HepG2 (cell line): ENCODE results near the gene SMIM13. TPM values are rescaled to one million over a fixed set of nuclear protein-coding genes. Genes with fewer than 3 reads are reported as not detected.

ENCODE experiments used
- ATAC-seq: fragments of 200-7000 bp; cut with Tn5 transposase; 3 replicates; pipeline ENCODE4 v1.9.1; 2020; ENCODE audit warnings: mild to moderate bottlenecking, moderate library complexity
- BruUV-seq: library from RNA; stranded (reverse); fragments of 400-500 nt; replicated peaks from 2 replicates; lab custom pipeline; 2021; lab: Mats Ljungman, UMichigan
- CTCF ChIA-PET: fragments of 300-600 bp; formaldehyde crosslinking; extraction: SDS; loops from one replicate; lab custom pipeline; 2021; ENCODE audit warnings: low total read pairs, inconsistent platforms, low intra/inter-chr PET ratio; lab: Yijun Ruan, JAX
- POLR2A ChIA-PET: fragments of 350-600 bp; sonication (Branson Sonifier 250); formaldehyde crosslinking; loops from one replicate; lab custom pipeline; 2020; ENCODE audit warnings: antibody characterized with exemption, inconsistent platforms; lab: Yijun Ruan, JAX
- DNase-seq: peaks from one replicate; pipeline ENCODE4 v3.0.0-alpha.2; 2015; ENCODE audit warnings: low spot score
- FAIRE-seq: peaks from 3 replicates; lab custom pipeline; 2011; peaks lifted over from hg19 to GRCh38; lab: Jason Lieb, UNC
- H2AFZ ChIP-seq: one replicate; pipeline ENCODE4 v1.6.1; 2011; ENCODE audit warnings: low read length, inconsistent platforms
- H3K27ac ChIP-seq: fragments of 300-600 bp; 3 replicates; pipeline ENCODE4 v1.8.0; 2011; ENCODE audit warnings: mixed run types, mild to moderate bottlenecking, mixed read lengths, low read length, inconsistent platforms; ENCODE audit not compliant: insufficient read depth; ENCODE audit errors: extremely low read length
- H3K27me3 ChIP-seq, 2 experiments: fragments of 200-600 bp in 1 of 2; 2 replicates in 1 of 2; 3 replicates in 1 of 2; pipeline versions ENCODE4 v1.6.0 to v1.8.0; 2011; ENCODE audit warnings: low read length in 2 of 2, mild to moderate bottlenecking in 2 of 2, moderate library complexity in 2 of 2, inconsistent platforms in 1 of 2; ENCODE audit not compliant: insufficient read depth in 2 of 2, control insufficient read depth in 1 of 2
- H3K36me3 ChIP-seq, 2 experiments: fragments of 200-600 bp in 1 of 2; replicated peaks in 1 of 2; 2 replicates in 1 of 2; 3 replicates in 1 of 2; pipeline versions ENCODE4 v1.5.1 to v1.8.0; 2011; ENCODE audit warnings: low read length in 2 of 2, inconsistent platforms in 1 of 2; ENCODE audit not compliant: insufficient read depth in 2 of 2, control insufficient read depth in 1 of 2
- H3K4me1 ChIP-seq: 2 replicates; pipeline ENCODE4 v1.5.1; 2012; ENCODE audit warnings: low read length, inconsistent platforms; ENCODE audit not compliant: insufficient read depth
- H3K4me2 ChIP-seq: 2 replicates; pipeline ENCODE4 v1.6.0; 2011; ENCODE audit warnings: low read depth, low read length, inconsistent platforms
- H3K4me3 ChIP-seq, 3 experiments: fragments of 200-600 bp in 1 of 3; sonication (generic), shearing (Covaris generic) in 1 of 3; replicated peaks in 1 of 3; 2 replicates each; pipeline ENCODE4 v1.5.1; 2011 to 2016; ENCODE audit warnings: low read length in 3 of 3, inconsistent platforms in 2 of 3, low read depth in 2 of 3, mild to moderate bottlenecking in 2 of 3, control low read depth in 1 of 3, mixed read lengths in 1 of 3; ENCODE audit not compliant: insufficient read depth in 1 of 3
- H3K79me2 ChIP-seq: one replicate; pipeline ENCODE4 v1.6.1; 2011; ENCODE audit warnings: low read length, inconsistent platforms; ENCODE audit not compliant: insufficient read depth
- H3K9ac ChIP-seq: 2 replicates; pipeline ENCODE4 v1.6.0; 2011; ENCODE audit warnings: mild to moderate bottlenecking, low read depth, low read length, inconsistent platforms; ENCODE audit not compliant: insufficient read depth
- H3K9me3 ChIP-seq: 2 replicates; pipeline ENCODE4 v1.5.1; 2012; ENCODE audit warnings: mild to moderate bottlenecking, low read length
- H4K20me1 ChIP-seq: 2 replicates; pipeline ENCODE4 v1.6.0; 2011; ENCODE audit warnings: inconsistent platforms, mild to moderate bottlenecking, low read length, moderate library complexity; ENCODE audit not compliant: insufficient read depth
- ATF3 ChIP-seq: sonication (generic); formaldehyde crosslinking; IDR thresholded peaks from 2 replicates; pipeline ENCODE4 v1.4.0; 2020; ENCODE audit warnings: missing genetic modification reagents
- CHCHD3 ChIP-seq: sonication (generic); formaldehyde crosslinking; IDR thresholded peaks from 2 replicates; pipeline ENCODE4 v1.8.0; 2022; ENCODE audit warnings: mild to moderate bottlenecking, missing genetic modification reagents, moderate library complexity
- FOXP1 ChIP-seq, 2 experiments: fragments of 450-650 bp in 1 of 2; IDR thresholded peaks; 2 replicates each; pipeline ENCODE4 v1.6.1; 2017 to 2018; ENCODE audit warnings: antibody characterized with exemption in 1 of 2
- GATAD2A ChIP-seq: IDR thresholded peaks from 2 replicates; pipeline ENCODE4 v1.6.1; 2016
- HNF1A ChIP-seq, 2 experiments: sonication (generic) in 1 of 2; formaldehyde crosslinking in 1 of 2; IDR thresholded peaks; 2 replicates each; pipeline versions ENCODE4 v1.4.0 to v1.6.1; 2016 to 2020; ENCODE audit warnings: borderline replicate concordance in 1 of 2, low read depth in 1 of 2, mild to moderate bottlenecking in 1 of 2, missing genetic modification reagents in 1 of 2
- JUN ChIP-seq: sonication (generic); formaldehyde crosslinking; IDR thresholded peaks from 2 replicates; pipeline ENCODE4 v1.4.0; 2020; ENCODE audit warnings: mild to moderate bottlenecking, missing genetic modification reagents
- JUNB ChIP-seq: sonication (generic); formaldehyde crosslinking; IDR thresholded peaks from 2 replicates; pipeline ENCODE4 v1.8.0; 2022; ENCODE audit warnings: missing genetic modification reagents, mild to moderate bottlenecking, borderline replicate concordance
- MEIS2 ChIP-seq: sonication (generic); formaldehyde crosslinking; IDR thresholded peaks from 2 replicates; pipeline ENCODE4 v1.9.0; 2021; ENCODE audit warnings: mild to moderate bottlenecking, missing genetic modification reagents
- SNAPC4 ChIP-seq: sonication (generic); formaldehyde crosslinking; IDR thresholded peaks from 2 replicates; pipeline ENCODE4 v1.4.0; 2020; ENCODE audit warnings: mild to moderate bottlenecking, missing genetic modification reagents
- TMF1 ChIP-seq: sonication (generic); formaldehyde crosslinking; IDR thresholded peaks from 2 replicates; pipeline ENCODE4 v1.8.1; 2022; ENCODE audit warnings: low read depth, missing genetic modification reagents
- TP53 ChIP-seq: sonication (generic); formaldehyde crosslinking; conservative IDR thresholded peaks from 2 replicates; pipeline ENCODE4 v1.4.0; 2020; ENCODE audit warnings: missing genetic modification reagents
- ZNF513 ChIP-seq: sonication (generic); formaldehyde crosslinking; conservative IDR thresholded peaks from 2 replicates; pipeline ENCODE4 v1.5.0; 2020; ENCODE audit warnings: missing genetic modification reagents
- WGBS: methylation state at CpG from one replicate; pipeline ENCODE4 v1.1.6; 2017; ENCODE audit warnings: low lambda C conversion rate; 5-methylcytosine and 5-hydroxymethylcytosine counted together
- in situ Hi-C: cut with HindIII; loops from 2 replicates; pipeline ENCODE4 v1.10.0; 2017; ENCODE audit warnings: low pct_unique_long_range_greater_than_20kb; ENCODE audit not compliant: extremely low pct_ligation_motif_present
- intact Hi-C: fragments of 100-400 bp; cut with micrococcal nuclease; formaldehyde crosslinking; loops from one replicate; pipeline ENCODE4 v1.10.0; 2022; ENCODE audit not compliant: unreplicated experiment
- polyA plus RNA-seq, 8 experiments: library from polyadenylated mRNA; depleted of rRNA in 3 of 8; stranded (reverse) in 7 of 8; unstranded in 1 of 8; fragments of >200 nt; fragmentation: Illumina TruSeq in 4 of 8; extraction: Trizol in 4 of 8; gene quantifications; 2 replicates each; pipeline versions ENCODE4 v1.2.1 to v1.2.3, GENCODE V29; 2011 to 2016; ENCODE audit warnings: low read depth in 4 of 8, missing spikeins in 1 of 8, mixed read lengths in 1 of 8; ENCODE audit not compliant: insufficient read depth in 1 of 8
- total RNA-seq, 5 experiments: library from RNA; depleted of rRNA; stranded (reverse); fragments of >200 nt; fragmentation: Illumina TruSeq; extraction: Trizol; gene quantifications; 2 replicates each; pipeline ENCODE4 v1.2.3, GENCODE V29; 2016; ENCODE audit warnings: low read depth in 1 of 5

SMIM13 gene
- total and polyA plus RNA-seq, 2 of the 13 experiments (the other 11 are each of a cell fraction or from before 2014, with no cell fraction given), result 2.7 to 10.2 TPM

GRCh38 chr6:11055127-11055627 is 38.5 kb upstream of the SMIM13 start:
- intact Hi-C loops, result no loop called here
- Histone ChIP-seq H3K27me3 (no peaks in the 10 kb centered on the region), H3K4me2 (peak overlapping the region; percentile 32; the same call in 1 of the 2 replicates), H3K36me3 (no peaks in the 10 kb centered on the region), H2AFZ (no peak overlapping the region), H3K9ac (no peak overlapping the region), H3K4me1 (peaks cover 44% of the 10 kb centered on the region), H4K20me1 (no peaks in the 10 kb centered on the region), H3K79me2 (no peaks in the 10 kb centered on the region), H3K27ac (peak overlapping the region; percentile 59), H3K9me3 (no peaks in the 10 kb centered on the region), H3K4me3 (no peak overlapping the region)
- DNase-seq (peak; percentile 92), ATAC-seq (peak; percentile 67), FAIRE-seq (peak; percentile 52)
- ChIA-PET CTCF (interaction anchor here (1.5 to 2.2 kb wide), 3 partner anchors 9 to 101 kb away, joined by 3 to 7 read pairs (median 3); partner anchors contain the start of gene ELOVL2), POLR2A (interaction anchor here (1.1 to 2.1 kb wide), 3 partner anchors 15 to 48 kb away, joined by 3 to 7 read pairs (median 4); no protein-coding TSS in a partner anchor)
- in situ Hi-C loops, result loop anchor here (25.0 kb wide), 1 partner anchor 568 kb away; no protein-coding TSS in a partner anchor
- 11% methylated on average over 4 of the region's 4 CpGs for WGBS
- no TSS peak for BruUV-seq
- TF ChIP-seq JUNB (CRISPR knock-in tag) (peak; percentile 88), JUN (CRISPR knock-in tag) (peak; percentile 84), CHCHD3 (CRISPR knock-in tag) (no peak), FOXP1 (IDR thresholded peaks at IDR 0.05) (no peak), FOXP1 (CRISPR knock-in tag; IDR thresholded peaks at IDR 0.05) (peak; percentile 52; the same call in 1 of the 2 replicates), GATAD2A (peak; percentile 87), HNF1A (IDR thresholded peaks at IDR 0.05; ENCODE audit: low read depth) (peak; percentile 70; the same call in 1 of the 2 replicates), HNF1A (CRISPR knock-in tag; IDR thresholded peaks at IDR 0.05; ENCODE audit: borderline replicate concordance) (peak; percentile 58; the same call in 1 of the 2 replicates), TP53 (CRISPR knock-in tag) (no peak), MEIS2 (peak; percentile 78; the same call in 1 of the 2 replicates), TMF1 (CRISPR knock-in tag) (no peak), SNAPC4 (CRISPR knock-in tag) (no peak), ZNF513 (no peak), ATF3 (CRISPR knock-in tag) (peak; percentile 86)
